Tibial nerve (tissue), 4 donors: ENCODE results near the gene ROMO1. TPM values are rescaled to one million over a fixed set of nuclear protein-coding genes. Genes with fewer than 3 reads are reported as not detected.
"Not testable (repeated sequence)": the region's sequence is repeated elsewhere in the genome, so short reads cannot be mapped to it uniquely, and the experiment has no call there.

Source experiments
- DNase-seq, 2 donors: peaks; one replicate each; pipeline ENCODE4 v3.0.0-alpha.2; 2019; ENCODE audit warnings: low spot score in 2 of 2
- H3K27ac ChIP-seq, 4 donors: fragments of 200-600 bp; sonication (generic) in 3 of 4; one replicate each; pipeline ENCODE4 v1.5.1; 2017 to 2019; ENCODE audit warnings: mild to moderate bottlenecking in 1 of 4
- H3K27me3 ChIP-seq, 2 donors: fragments of 200-600 bp; sonication (generic) in 1 of 2; one replicate each; pipeline versions ENCODE4 v1.5.1 to v1.6.0; 2017 to 2019
- H3K36me3 ChIP-seq, 3 donors: fragments of 200-600 bp; sonication (generic); one replicate each; pipeline ENCODE4 v1.5.1; 2018 to 2019
- H3K4me1 ChIP-seq, 4 donors: fragments of 200-600 bp; sonication (generic) in 3 of 4; one replicate each; pipeline ENCODE4 v1.5.1; 2017 to 2019
- H3K4me3 ChIP-seq, 4 donors: fragments of 200-600 bp; sonication (generic) in 3 of 4; one replicate each; pipeline ENCODE4 v1.5.1; 2017 to 2019; ENCODE audit warnings: mild to moderate bottlenecking in 1 of 4, moderate library complexity in 1 of 4
- H3K9me3 ChIP-seq, 4 donors: fragments of 200-600 bp; sonication (generic) in 3 of 4; one replicate each; pipeline ENCODE4 v1.5.1; 2017 to 2019
- CTCF ChIP-seq, 5 experiments: fragments of 200-600 bp in 3 of 5; fragments of 450-650 bp in 2 of 5; sonication (generic) in 3 of 5; IDR thresholded peaks; one replicate each; pipeline ENCODE4 v1.5.1; 2016 to 2019; ENCODE audit warnings: antibody characterized with exemption in 5 of 5, mild to moderate bottlenecking in 3 of 5, moderate library complexity in 2 of 5
- EP300 ChIP-seq, 2 donors: sonication (generic); formaldehyde crosslinking; IDR thresholded peaks; one replicate each; pipeline ENCODE4 v1.6.1; 2017; ENCODE audit warnings: antibody characterized with exemption in 2 of 2, mild to moderate bottlenecking in 1 of 2
- POLR2A ChIP-seq, 2 donors: fragments of 450-650 bp; IDR thresholded peaks; one replicate each; pipeline ENCODE4 v1.6.1; 2017; ENCODE audit warnings: antibody characterized with exemption in 2 of 2, mild to moderate bottlenecking in 2 of 2, moderate library complexity in 2 of 2
- WGBS, 2 donors: methylation state at CpG; one replicate each; pipeline ENCODE4 v1.1.5; 2018; 5-methylcytosine and 5-hydroxymethylcytosine counted together
- total RNA-seq, 4 donors: library from RNA; depleted of rRNA; stranded (reverse); fragments of >200 nt; gene quantifications; one replicate each; pipeline ENCODE4 v1.1.0, GENCODE V29; 2016

ROMO1 gene
- total RNA-seq, 4 donors from 2014 or later = 237 to 447 (median 320) TPM

GRCh38 chr20:35714127-35714526 is 14.9 kb downstream of the ROMO1 start:
- H3K36me3 ChIP-seq = peaks cover 0 to 98% (median 21%) of the 10 kb centered on the region in 3 donors
- WGBS, 2 donors = 68 to 73% methylated on average over 4 of the region's 4 CpGs

DNA sequence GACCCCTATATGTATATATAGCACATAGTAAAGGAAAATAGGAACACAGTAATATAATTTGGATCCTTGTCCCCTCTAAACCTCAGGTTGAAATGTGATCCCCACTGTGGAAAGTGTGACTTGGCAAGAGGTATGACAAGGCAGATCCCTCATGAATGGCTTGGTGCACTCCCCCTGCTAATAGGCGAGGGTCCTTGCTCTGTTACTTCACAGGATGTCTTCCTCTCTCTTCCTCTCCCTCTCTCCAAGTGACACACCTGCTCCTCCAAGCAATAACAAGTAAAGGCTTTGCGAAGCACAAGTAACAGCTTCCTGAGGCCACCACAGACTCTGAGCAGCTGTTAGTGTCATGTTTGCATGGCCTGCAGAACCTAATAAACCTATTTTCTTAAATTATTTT is 16.4 kb downstream of the ROMO1 start:
- Histone ChIP-seq H3K4me1 (peaks cover 0 to 35% (median 2%) of the 10 kb centered on the region in 4 donors), H3K27me3 (no peaks in the 10 kb centered on the region), H3K9me3 (no peaks in the 10 kb centered on the region), H3K27ac (no peak overlapping the region), H3K4me3 (no peak overlapping the region), H3K36me3 (peaks cover 0 to 98% (median 35%) of the 10 kb centered on the region in 3 donors)
- 90 to 93% methylated on average over 2 of the region's 2 CpGs for WGBS, 2 donors
- no peak for DNase-seq
- no peak for TF ChIP-seq POLR2A (IDR thresholded peaks at IDR 0.05)
- no peak for TF ChIP-seq CTCF (IDR thresholded peaks at IDR 0.05)

More at GRCh38 chr20:35714127-35714526, 14.9 kb downstream of the ROMO1 start:
- no peak for DNase-seq
- Histone ChIP-seq H3K27me3 (no peaks in the 10 kb centered on the region), H3K4me1 (peaks cover 0 to 47% (median 9%) of the 10 kb centered on the region in 4 donors), H3K27ac (no peak overlapping the region), H3K4me3 (no peak overlapping the region), H3K9me3 (no peaks in the 10 kb centered on the region)
- TF ChIP-seq EP300 (IDR thresholded peaks at IDR 0.05) (no peak), POLR2A (IDR thresholded peaks at IDR 0.05) (no peak), CTCF (IDR thresholded peaks at IDR 0.05) (no peak)

- Histone ChIP-seq H3K27me3 (no peaks in the 10 kb centered on the region), H3K9me3 (no peaks in the 10 kb centered on the region), H3K27ac (no peak overlapping the region), H3K36me3 (peaks cover 0 to 98% (median 42%) of the 10 kb centered on the region in 3 donors), H3K4me3 (no peak overlapping the region), H3K4me1 (peaks cover 0 to 35% (median 2%) of the 10 kb centered on the region in 4 donors)
- DNase-seq = no peak
- WGBS, 2 donors = 95 to 97% methylated on average over 4 of the region's 4 CpGs
- TF ChIP-seq EP300 (IDR thresholded peaks at IDR 0.05) = no peak
- no peak for TF ChIP-seq POLR2A (IDR thresholded peaks at IDR 0.05)
- no peak for TF ChIP-seq CTCF (IDR thresholded peaks at IDR 0.05)
These were observed 17.1 kb downstream of the ROMO1 start for GRCh38 chr20:35716330-35716729.

DNA sequence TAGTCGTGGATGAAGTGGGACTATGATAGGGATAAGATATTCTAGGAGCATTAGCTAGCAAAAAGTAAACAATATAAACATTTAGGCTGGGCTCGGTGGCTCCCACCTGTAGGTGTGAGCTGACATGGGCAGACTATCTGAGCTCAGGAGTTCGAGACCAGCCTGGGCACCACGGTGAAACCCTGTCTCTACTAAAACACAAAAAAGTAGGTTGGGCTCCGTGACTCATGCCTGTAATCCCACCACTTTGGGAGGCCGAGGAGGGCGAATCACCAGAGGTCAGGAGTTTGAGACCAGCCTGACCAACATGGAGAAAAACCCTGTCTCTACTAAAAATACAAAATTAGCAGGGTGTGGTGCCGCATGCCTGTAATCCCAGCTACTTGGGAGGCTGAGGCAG is 19.1 kb downstream of the ROMO1 start:
- WGBS, 2 donors = 90 to 95% methylated on average over 8 of the region's 8 CpGs
- H3K27ac ChIP-seq, H3K4me3 ChIP-seq, DNase-seq, H3K9me3 ChIP-seq, H3K27me3 ChIP-seq: not testable (repeated sequence)
- H3K4me1 ChIP-seq = peaks cover 0 to 29% (median 2%) of the 10 kb centered on the region in 4 donors
- H3K36me3 ChIP-seq = peaks cover 4 to 96% (median 54%) of the 10 kb centered on the region in 3 donors

DNA sequence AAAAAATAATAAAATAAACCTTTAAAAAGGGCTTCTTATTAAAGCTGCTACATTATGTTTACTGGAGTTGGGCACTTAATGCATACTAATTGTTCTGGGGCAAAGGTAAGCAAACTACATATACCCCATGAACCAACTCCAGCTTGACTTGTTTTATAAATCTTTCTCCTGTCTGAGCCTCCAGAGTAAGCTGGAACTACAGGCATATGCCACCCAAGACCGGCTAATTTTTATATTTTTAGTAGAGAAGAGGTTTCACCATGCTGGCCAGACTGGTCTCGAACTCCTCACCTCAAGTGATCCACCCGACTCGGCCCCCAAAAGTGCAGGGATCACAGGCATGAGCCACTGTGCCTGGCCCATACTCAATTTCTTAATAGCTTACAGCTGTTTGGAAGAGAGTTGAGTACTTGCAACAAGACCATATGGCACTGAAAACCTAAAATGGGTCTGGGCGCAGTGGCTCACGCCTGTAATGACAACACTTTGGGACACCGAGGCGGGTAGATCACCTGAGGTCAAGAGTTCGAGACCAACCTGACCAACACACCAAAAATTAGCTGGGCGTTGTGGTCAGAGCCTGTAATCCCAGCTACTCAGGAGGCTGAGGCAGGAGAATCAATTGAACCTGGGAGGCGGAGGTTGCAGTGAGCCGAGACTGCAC is 19.9 kb downstream of the ROMO1 start:
- Histone ChIP-seq H3K36me3 (peaks cover 4 to 96% (median 60%) of the 10 kb centered on the region in 3 donors), H3K27ac (no peak overlapping the region), H3K4me1 (peaks cover 0 to 29% (median 2%) of the 10 kb centered on the region in 4 donors), H3K4me3 (no peak overlapping the region), H3K27me3 (no peaks in the 10 kb centered on the region), H3K9me3 (no peaks in the 10 kb centered on the region)
- no peak for TF ChIP-seq CTCF (IDR thresholded peaks at IDR 0.05)
- TF ChIP-seq EP300 (IDR thresholded peaks at IDR 0.05) = no peak
- TF ChIP-seq POLR2A (IDR thresholded peaks at IDR 0.05) = no peak
- no peak for DNase-seq
- 73 to 79% methylated on average over 12 of the region's 12 CpGs for WGBS, 2 donors
